NCI-H1092 treated with DMSO at 0.1 percent for 48 hours (cell line): ENCODE measurements around the gene SH3GL1.
"Not testable (repeated sequence)": the region's sequence is repeated elsewhere in the genome, so short reads cannot be mapped to it uniquely, and the experiment has no call there.

Experiments
- DNase-seq: peaks from one replicate; lab custom pipeline; 2025; lab: John Stamatoyannopoulos, UW

Gene SH3GL1

DNA sequence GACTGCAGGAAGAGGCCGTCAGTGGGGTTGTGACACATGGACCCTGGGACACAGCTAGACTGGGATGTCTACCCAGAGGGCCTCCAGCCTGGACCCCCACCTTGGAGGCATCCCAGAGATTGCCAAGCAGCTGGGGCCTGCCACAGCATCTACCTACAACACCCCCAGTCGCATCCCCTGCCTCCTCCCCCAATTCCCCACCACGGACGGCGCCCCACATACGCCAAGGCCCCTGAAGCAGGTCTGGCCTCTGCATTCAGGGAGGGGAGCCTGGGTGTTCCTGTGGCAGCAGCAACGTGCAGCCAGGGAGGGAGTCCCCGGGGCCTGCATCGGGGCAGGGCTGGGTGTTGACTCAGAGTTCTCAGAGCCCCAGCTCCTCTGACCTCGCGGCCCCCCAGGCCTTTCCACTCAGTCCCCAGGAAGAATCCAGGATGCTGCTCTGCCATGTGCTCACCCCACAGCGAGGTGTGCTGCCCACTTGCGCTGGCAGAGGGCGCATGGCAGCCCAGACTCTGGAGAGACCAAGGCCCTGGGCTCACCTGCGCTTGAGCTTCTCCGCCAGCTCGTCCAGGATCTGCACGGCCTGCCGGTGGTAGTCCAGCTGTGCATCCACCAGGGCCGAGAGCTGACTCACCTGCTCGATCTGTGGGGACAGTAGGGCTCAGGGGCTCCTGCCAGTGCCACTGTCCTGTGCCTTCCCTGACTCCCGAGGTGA, 37.4 kb downstream of the SH3GL1 start:
- DNase-seq = no peak

DNA sequence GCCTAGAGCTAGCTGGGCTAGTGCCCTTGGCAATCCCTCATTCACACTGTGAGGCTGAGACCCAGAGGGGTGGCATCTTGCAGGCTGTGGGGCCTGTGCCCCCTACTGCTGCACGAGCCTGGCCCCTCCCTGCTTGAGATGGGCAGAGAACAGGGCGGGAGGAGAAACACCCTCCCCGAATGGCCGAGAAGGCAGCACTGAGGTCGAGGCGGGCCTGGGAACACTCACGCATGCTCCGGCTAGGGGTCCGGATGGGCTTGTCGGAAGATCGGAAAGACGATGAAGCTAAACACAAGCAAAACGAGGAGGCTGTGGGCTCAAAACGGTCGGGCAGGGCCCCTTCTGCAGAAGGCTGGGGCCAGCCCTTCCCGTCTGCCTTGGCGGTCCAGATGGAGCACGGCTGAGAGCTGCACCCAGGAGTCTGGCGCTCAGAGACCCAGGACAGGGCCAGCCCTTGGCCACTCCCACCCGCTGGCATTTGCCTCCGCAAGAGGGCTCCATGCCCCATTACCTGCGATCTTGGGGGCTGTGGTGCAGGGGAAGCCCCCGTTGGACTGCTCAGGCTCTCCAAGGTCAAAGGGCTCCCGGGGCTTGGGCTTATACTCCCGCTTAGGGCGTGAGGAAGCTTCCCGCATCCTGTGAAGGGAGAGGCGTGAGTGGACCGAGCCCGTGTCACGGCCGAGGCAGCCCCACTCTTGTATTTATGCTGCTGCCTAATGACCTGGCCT, 38.1 kb downstream of the SH3GL1 start:
- no peak for DNase-seq

DNA sequence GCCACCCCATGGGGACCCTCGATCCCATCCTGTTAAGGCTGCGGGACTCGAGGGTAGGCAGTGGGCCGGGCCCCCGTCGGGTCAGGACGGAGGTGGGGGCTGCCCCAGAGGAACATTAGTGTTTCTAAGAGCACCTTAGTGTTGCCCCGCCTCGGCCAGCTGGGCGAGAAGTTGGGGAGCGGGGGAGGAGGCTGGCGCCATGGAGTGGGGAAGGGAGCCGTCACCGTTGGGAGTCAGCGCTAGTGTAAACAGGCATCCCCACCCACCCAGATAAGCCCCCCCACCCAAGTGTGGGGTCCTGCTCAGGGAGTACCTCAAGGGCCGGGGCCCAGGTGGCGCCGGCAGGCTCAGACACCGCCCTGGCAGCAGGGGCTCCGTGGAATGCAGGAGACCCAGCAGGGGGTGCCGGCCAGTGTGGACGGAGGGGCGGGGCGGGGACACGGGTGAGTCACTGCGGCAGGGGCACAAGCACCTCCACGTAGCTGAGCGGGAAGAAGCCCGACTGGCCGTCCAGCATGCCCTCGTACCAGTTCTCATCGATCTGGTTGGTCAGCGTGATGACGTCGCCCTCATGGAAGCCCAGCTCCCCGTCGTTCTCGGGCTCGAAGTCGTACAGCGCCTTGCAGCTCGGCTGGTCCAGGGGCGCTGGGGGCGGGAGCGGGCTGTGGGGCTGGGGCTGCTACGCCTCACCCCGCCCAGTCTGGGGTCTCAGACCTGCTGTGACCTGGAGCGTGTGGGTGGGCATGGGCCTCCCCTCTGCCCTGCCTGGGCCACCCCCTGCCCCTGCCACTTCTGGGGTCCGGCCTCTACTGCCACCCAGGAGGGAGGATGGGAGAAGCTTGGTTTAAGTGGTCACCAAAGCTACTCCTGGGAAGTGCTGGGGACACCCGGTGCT, 38.9 kb downstream of the SH3GL1 start:
- no peak for DNase-seq

DNA sequence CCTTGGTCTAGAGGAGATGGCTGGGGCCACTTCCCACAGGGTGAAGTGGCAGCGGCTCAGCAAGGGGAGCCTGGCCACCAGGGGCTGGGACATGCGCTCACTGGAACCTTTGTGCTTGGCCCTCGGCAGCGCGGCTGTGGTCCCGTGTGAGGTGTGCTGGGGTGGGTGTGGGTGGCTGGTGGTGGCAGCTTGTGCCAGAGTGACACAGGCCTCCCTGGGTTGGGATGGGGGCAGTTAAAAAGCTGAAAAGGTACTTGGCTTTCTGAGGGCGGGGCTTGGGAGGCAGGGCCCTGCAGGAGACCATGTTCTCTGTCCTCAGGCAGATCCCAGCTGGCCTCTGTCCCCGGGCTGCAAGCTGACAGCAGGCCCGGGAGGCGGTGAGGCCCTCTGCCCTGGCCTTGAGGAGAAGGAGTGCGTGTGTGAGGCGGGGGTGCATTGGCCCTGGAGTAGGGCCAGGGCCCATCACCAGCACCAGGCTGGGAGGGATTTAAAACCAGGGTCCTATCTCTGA, 39.7 kb downstream of the SH3GL1 start:
- DNase-seq = no peak

DNA sequence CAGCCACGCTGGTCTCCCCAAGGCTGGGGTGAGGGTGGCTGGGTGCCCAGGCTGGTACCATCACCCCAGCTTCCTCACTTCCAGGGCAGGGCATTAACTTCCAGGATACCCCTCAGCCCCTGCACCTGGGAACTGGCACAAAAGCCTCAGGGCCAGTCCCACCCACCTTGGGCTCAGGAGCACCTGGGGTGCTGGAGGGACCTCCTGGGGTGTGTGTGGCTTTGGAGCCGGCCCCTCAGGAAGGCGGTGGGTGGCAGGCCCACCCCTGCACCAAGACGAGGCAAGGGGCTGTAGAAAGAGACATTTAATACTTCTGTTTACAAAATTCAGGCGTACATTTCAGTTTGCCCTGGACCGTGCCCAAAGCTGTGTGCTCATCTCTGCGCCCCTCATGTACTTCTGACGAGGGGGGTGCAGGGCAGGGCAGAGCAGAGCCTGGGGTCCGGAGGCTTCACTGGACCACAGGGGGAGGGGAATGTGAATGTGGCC, 40.2 kb downstream of the SH3GL1 start:
- no peak for DNase-seq

DNA sequence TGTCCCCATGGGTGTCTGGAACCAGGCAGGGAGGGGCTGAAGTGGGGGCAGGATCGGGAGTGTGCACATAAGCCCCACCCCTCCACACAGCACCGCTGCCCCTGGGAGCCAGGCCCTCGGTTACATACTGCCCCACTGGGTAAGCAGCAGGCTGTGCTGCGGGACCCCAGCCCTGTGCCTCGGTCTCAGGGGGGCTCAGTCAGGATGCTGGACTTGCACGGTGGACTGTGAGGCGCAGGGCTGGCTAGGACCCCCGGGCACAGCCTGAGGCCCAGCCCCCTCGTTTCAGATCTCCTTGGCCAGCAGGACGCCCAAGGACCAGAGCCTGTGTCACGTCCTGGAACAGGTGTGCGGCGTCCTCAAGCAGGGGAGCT, 40.7 kb downstream of the SH3GL1 start:
- DNase-seq = no peak

DNA sequence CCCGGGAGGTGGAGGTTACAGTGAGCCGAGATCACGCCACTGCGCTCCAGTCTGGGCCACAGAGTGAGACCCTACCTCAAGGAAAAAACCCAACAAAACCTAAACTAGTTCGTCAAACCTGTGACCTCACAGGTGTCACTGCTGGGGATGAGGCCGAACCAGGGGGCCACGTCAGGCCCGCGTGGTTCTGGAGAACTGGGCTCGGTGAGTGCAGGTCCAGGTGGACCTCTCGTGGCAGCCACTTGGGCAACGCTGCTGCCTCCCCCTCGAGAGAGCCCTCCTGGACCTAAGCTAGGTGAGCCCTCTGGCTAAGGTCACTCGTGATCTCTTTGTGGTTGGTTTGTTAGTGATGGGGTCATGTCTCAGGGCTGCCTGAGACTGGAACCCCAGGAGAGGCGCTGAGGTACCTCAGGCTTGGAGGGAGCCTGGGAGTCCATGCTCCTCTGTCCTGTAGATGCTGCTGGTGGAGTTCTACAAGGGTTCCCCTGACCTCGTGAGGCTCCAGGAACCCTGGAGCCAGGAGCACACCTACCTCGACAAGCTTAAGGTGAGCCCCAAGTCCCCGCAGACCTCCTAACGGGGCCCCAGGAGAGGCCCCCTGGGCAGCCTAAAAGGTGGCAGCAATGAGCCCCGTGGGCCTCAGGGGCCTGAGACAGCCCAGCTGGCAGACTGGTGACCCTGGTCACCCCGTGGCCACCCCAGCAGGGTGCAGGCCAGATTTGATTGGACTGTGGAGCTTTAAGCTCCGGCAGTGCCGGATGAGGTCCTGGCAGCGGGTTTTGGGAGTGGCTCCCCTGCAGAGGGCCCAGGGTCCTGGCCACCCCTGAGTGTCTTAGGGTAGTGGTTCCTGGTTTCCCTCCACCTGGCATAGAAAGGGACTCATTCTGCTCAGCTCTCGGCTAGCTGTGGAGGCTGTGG, 41.4 kb downstream of the SH3GL1 start:
- no peak for DNase-seq

DNA sequence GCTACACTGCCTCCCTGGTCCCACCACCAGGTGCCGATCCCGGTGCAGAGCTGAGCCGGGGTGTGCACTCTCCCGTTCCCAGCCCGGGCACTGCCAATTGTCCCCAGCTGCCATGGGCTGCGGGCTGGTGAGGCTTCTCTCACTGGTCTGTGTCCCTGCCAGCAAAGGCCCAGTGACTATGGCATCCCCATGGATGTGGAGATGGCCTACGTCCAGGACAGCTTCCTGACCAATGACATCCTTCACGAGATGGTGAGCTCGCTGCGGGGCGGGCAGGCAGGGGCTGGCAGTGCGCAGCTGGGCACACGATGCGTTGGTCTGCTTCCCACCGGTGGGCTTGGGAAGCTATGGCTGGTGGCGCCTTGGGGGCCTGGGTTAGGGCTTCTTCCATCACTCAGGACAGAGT, 42.4 kb downstream of the SH3GL1 start:
- no peak for DNase-seq

DNA sequence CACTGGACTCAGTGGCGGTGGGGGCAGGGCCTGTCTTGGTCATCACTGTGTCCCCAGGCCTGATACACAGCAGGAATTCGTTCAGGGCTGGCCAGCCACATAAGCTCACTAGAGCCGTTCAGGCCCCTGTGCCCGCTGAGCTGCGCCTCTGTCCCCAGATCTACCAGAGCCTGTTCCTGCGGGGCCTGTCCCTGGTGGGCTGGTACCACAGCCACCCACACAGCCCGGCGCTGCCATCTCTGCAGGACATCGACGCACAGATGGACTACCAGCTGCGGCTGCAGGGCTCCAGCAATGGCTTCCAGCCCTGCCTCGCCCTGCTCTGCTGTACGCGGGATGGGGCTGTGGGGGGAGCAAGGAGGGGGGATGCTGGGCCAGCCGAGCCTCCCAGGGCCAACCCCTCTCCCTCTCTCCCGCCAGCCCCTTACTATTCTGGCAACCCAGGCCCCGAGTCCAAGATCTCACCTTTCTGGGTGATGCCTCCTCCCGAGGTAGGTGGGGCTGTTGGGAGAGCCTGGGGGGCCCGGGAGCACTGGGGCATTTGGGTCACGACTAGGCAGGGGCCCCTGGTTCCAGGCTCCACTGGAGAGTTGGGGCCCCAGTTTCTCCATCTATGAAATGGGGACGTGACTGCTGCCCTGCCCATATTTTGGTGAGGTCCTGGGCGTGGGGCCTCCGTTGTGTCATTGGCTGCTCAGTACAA, 43.1 kb downstream of the SH3GL1 start:
- no peak for DNase-seq

DNA sequence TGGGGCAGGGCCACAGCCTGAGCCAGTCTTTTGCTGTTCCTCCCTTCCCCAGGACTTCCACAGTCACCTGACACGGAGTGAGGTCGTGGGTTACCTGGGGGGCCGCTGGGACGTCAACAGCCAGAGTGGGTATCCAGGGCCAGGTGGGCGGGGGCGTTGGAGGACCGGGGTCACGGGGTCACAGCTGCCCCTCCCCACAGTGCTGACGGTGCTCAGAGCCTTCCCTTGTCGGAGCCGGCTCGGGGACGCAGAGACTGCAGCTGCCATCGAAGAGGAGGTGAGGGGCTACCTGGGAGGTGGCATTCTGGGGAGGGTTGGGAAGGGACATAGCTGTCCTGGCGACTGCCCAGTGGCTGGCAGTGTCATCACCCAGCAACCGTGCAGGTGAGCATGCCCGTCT, 45.5 kb downstream of the SH3GL1 start:
- no peak for DNase-seq

DNA sequence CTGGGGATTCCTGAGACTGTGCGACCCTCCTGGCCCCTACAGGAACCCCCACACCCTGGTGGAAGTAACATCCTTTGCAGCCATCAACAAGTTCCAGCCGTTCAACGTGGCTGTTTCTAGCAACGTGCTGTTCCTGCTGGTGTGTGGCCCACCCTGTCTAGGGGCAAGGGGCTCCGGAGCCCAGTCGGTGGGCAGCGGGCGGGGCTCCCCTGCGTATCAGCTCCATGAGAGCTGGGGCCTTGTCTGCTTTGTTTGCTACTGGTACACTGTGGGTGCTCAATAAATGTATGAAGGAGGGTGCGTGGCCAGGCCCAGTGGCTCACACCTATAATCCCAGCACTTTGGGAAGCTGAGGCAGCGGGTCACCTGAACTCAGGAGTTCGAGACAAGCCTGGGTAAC, 46.1 kb downstream of the SH3GL1 start:
- DNase-seq = no peak

DNA sequence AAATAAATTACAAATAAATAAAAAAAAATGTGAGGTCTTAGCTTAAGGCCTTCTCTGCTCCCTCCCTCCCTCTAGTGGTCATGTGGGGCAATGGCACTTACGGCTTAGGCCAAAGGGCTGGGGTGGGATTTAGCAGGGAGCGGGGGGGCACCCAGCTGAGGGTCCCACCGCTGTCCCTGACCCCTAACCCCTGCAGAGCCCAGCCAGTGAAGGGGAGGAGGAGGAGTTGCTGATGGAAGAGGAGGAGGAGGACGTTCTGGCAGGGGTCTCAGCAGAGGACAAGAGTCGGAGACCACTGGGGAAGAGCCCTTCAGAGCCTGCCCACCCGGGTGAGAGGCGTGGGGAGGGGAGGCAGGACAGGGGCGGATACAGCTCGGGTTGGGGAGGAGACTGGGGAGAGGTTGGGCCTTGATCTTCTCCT, 47.6 kb downstream of the SH3GL1 start:
- peak; percentile 25 for DNase-seq

DNA sequence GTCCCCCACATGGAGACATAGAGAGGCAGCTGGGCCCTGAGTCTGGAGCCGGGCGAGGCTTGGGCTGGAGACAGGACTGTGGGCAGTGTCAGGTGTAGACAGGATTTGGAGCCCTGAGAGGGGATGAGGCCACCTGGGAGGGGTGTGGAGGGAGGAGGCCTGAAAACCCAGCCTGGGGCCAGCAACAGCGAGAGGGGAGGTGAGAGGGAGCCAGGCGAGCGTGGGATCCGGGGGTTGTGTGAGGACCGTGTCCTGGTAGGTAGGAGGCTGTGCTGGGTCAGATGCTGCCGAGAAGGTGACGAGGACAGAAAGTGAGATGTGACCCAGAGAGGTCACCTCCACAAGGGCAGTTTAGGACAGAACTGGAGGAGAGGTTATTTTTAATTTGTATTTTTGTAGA, 49.6 kb downstream of the SH3GL1 start:
- no peak for DNase-seq

DNA sequence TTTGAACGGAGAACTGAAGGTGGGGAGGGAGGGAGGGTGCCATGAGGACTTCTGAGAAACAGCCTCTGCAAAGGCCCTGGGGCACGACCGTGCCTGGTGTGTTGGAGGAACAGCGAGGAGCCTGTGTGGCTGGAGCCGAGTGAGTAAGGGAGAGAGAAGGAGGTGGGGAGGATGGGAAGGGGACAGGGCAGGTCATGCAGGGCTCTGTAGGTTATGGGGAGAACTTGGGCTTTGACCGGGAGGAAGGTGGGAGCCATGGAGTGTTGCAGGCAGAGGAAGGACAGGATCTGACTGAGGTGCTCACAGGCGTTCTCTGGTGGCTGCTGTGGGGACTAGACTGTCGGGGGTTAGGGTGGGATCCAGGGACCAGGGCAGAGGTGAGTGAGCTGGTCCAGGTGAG, 50.2 kb downstream of the SH3GL1 start:
- DNase-seq = no peak

DNA sequence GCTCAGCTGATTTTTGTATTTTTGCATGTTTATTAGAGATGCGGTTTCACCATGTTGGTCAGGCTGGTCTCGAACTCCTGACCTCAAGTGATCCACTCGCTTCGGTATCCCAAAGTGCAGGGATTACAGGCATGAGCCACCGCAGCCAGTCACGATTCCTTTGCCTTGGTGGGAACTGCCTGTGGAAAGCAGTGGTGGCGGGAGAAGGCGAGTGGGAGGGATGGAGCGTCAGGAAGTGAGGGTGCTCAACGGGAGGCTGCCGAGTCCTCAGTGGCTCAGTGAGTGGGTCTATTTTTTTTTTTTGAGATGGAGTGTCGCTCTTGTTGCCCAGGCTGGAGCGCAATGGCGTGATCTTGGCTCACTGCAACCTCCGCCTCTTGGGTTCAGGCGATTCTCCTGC, 51.1 kb downstream of the SH3GL1 start:
- not testable (repeated sequence) for DNase-seq

DNA sequence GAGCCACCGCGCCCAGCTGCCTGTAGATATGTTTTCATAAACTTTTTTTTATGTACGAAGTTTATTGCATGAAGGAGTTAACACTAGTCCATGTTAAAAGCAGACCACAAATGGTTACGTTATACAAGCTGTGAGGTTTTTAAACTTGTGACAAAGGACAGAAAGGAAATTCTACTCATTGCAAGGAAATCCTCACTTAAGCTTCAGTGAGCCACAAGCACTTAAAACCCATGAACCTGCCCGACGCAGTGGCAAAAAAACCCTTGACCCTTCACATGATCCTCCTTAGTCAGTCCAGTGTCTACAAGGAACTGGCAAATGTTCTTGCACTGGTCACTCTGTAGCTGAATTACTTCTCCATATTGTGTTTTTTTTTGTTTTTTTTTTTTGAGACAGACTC, 52.8 kb downstream of the SH3GL1 start:
- DNase-seq = no peak

DNA sequence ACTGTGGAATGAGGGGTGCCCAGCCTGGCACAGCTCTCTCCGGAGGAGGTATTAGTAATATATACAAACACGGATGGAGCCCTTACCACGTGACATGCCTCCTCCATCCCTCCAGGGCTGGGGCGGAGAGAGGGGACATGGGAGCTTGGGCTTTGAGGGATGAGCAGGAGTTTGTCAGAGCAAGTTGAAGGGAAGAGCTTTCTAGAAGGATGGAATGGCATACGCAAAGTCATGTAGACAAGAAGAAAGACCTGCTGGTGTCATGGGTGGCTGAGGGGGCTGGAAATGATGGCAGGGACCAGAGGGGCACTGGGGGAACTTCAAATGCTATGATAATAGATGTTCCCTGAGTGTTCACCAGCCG, 54.3 kb downstream of the SH3GL1 start:
- DNase-seq = no peak

DNA sequence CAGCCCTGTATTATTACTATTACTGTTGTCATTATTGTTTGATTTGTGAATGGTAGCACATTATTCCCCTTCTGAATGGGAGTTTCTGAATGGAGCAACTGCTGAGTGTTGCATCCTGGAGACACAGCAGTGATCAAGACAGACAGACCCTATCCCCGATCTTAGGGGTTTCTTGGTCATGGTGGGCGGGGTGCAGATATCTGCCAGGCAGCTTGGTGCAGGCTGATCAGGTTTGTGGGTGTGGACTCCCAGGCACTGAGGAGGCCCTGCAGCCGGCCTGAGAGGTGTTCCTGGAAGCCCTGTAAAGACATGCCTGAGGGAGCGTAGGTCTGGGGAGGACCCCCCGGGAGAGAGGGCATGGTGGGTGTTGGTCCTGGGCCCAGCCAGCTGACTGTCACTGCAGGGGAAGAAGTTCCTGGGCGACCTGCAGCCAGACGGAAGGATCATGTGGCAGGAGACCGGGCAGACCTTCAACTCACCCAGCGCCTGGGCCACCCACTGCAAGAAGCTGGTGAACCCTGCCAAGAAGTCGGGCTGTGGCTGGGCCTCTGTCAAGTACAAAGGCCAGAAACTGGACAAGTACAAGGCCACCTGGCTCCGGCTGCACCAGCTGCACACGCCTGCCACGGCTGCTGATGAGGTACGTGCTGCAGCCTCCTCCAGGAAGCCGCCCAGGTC, 54.9 kb downstream of the SH3GL1 start:
- no peak for DNase-seq

DNA sequence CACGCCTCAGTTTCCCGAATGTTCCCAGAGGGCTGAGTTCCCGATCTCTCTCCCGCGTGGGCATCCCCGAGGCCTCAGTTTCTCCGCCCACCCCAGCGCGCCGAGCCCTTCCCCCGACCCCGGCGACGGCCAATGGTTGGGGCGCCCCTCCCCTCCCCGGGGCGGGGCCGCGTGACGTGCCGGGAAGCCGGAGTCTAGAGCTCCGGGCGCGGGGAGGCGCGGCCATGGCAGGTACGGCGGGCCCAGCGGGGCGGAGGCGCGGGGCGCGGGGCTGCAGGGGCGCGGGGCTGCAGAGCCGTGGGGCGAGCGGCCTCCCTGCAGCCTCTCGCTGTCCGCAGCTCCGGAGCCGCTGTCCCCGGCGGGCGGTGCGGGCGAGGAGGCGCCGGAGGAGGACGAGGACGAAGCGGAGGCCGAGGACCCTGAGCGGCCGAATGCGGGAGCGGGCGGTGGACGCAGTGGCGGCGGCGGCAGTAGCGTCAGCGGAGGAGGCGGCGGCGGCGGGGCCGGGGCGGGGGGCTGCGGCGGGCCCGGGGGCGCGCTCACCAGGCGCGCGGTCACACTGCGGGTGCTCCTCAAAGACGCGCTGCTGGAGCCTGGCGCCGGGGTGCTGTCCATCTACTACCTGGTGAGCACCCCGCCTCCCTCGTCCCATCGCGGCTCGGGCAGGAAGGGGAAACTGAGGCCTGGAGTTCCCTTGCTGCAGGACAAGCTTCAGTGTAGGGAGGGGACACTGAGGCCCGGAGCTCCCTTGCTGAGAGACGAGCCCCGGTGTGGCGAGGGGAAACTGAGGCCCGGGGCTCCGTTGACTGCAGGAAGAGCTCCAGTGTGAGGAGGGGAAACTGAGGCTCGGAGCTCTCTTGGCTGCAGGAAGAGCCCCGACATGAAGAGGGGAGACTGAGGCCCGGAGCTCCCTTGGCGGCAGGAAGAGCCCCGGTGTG, 56.7 kb downstream of the SH3GL1 start, which contains the start of gene MPND:
TSS of gene MPND (plus strand) at position 193 of the 938 bp plus-strand sequence. CDS start at position 225, 32 bp downstream.
- DNase-seq = peak; percentile 84
